ENCODE results near the gene TMEM161A. TPM values are rescaled to one million over a fixed set of nuclear protein-coding genes. Genes with fewer than 3 reads are reported as not detected.
A peak's percentile ranks its signal among the peaks of the same experiment; 100 is the strongest.

The TMEM161A gene
- total RNA-seq, 1 donor from 2014 or later: 42.3 TPM

- H3K36me3 Mint-ChIP-seq (ENCODE audit: insufficient read depth): no peaks in the 10 kb centered on the region
- no peak within 1 kb of the TSS for H3K27ac Mint-ChIP-seq
- peaks cover 29% of the 10 kb centered on the region for H3K27me3 Mint-ChIP-seq
- no peak for TF ChIP-seq CTCF (IDR thresholded peaks at IDR 0.05; ENCODE audit: unreplicated experiment)
- H3K4me1 Mint-ChIP-seq (ENCODE audit: low read depth): peaks cover 4% of the 10 kb centered on the region
- no peaks in the 10 kb centered on the region for H3K9me3 Mint-ChIP-seq (ENCODE audit: low read depth)
- peak within 1 kb of the TSS; percentile 59 for H3K4me3 Mint-ChIP-seq (ENCODE audit: low read depth)
- peak; percentile 77 for DNase-seq (ENCODE audit: low spot score, unreplicated experiment)
Observed at GRCh38 chr19:19170053-19170872, 32.0 kb upstream of the TMEM161A start, which contains the start of gene MEF2B. MEF2B (minus strand) TSS chr19:19170263; CDS start chr19:19150735, 19,528 bp downstream.

GRCh38 chr19:19169236-19170052 is 31.2 kb upstream of the TMEM161A start:
- DNase-seq (ENCODE audit: low spot score, unreplicated experiment): no peak
- peaks cover 4% of the 10 kb centered on the region for H3K4me1 Mint-ChIP-seq (ENCODE audit: low read depth)
- peak overlapping the region; percentile 59 for H3K4me3 Mint-ChIP-seq (ENCODE audit: low read depth)
- H3K9me3 Mint-ChIP-seq (ENCODE audit: low read depth): no peaks in the 10 kb centered on the region
- no peak overlapping the region for H3K27ac Mint-ChIP-seq
- H3K36me3 Mint-ChIP-seq (ENCODE audit: insufficient read depth): no peaks in the 10 kb centered on the region
- TF ChIP-seq CTCF (IDR thresholded peaks at IDR 0.05; ENCODE audit: unreplicated experiment): no peak
- H3K27me3 Mint-ChIP-seq: peaks cover 29% of the 10 kb centered on the region

GRCh38 chr19:19167612-19168011 is 29.3 kb upstream of the TMEM161A start:
- Mint-ChIP-seq H3K4me1 (ENCODE audit: low read depth) (peaks cover 4% of the 10 kb centered on the region), H3K27me3 (peaks cover 29% of the 10 kb centered on the region), H3K4me3 (ENCODE audit: low read depth) (no peak overlapping the region), H3K27ac (no peak overlapping the region), H3K36me3 (ENCODE audit: insufficient read depth) (no peaks in the 10 kb centered on the region), H3K9me3 (ENCODE audit: low read depth) (no peaks in the 10 kb centered on the region)
- TF ChIP-seq CTCF (IDR thresholded peaks at IDR 0.05; ENCODE audit: unreplicated experiment): no peak
- DNase-seq (ENCODE audit: low spot score, unreplicated experiment): no peak

GRCh38 chr19:19165396-19165795 is 27.1 kb upstream of the TMEM161A start:
- Mint-ChIP-seq H3K4me1 (ENCODE audit: low read depth) (peaks cover 4% of the 10 kb centered on the region), H3K27ac (no peak overlapping the region), H3K4me3 (ENCODE audit: low read depth) (no peak overlapping the region)

More at GRCh38 chr19:19165396-19165795, 27.1 kb upstream of the TMEM161A start:
- Mint-ChIP-seq H3K27me3 (peaks cover 19% of the 10 kb centered on the region), H3K9me3 (ENCODE audit: low read depth) (peaks cover 3% of the 10 kb centered on the region), H3K36me3 (ENCODE audit: insufficient read depth) (peaks cover 3% of the 10 kb centered on the region)
- no peak for TF ChIP-seq CTCF (IDR thresholded peaks at IDR 0.05; ENCODE audit: unreplicated experiment)
- no peak for DNase-seq (ENCODE audit: low spot score, unreplicated experiment)

All from progenitor cell of endocrine pancreas (in vitro differentiated cells).